IMR-90 (cell line): ENCODE data around the gene WSB2. TPM values are rescaled to one million over a fixed set of nuclear protein-coding genes. Genes with fewer than 3 reads are reported as not detected.

ENCODE experiments used
- ATAC-seq: fragments of 200-7000 bp; cut with Tn5 transposase; 2 replicates; pipeline ENCODE4 v1.9.1; 2020; ENCODE audit warnings: low read depth, mild to moderate bottlenecking, moderate library complexity
- BruUV-seq: library from RNA; stranded (reverse); fragments of 400-500 nt; replicated peaks from 2 replicates; lab custom pipeline; 2021; lab: Mats Ljungman, UMichigan
- CTCF ChIA-PET: fragments of 300-600 bp; formaldehyde crosslinking; extraction: SDS; loops from one replicate; lab custom pipeline; 2021; ENCODE audit warnings: antibody characterized with exemption; lab: Yijun Ruan, JAX
- POLR2A ChIA-PET: fragments of 300-600 bp; sonication (Branson Sonifier 250); formaldehyde crosslinking; loops from one replicate; lab custom pipeline; 2022; ENCODE audit warnings: antibody characterized with exemption; ENCODE audit not compliant: unreplicated experiment; lab: Charles Lee
- DNase-seq: peaks from one replicate; pipeline ENCODE4 v3.0.0; 2013
- H2AFZ ChIP-seq: replicated peaks from 2 replicates; pipeline ENCODE3; 2013; ENCODE audit warnings: low read length, mild to moderate bottlenecking; ENCODE audit not compliant: poor library complexity
- H2AK5ac ChIP-seq: 2 replicates; pipeline ENCODE4 v1.6.1; 2013; ENCODE audit warnings: low read depth, low read length, inconsistent platforms
- H2AK9ac ChIP-seq: replicated peaks from 2 replicates; pipeline ENCODE3; 2013; ENCODE audit warnings: mild to moderate bottlenecking, low read depth, low read length, moderate library complexity; ENCODE audit not compliant: poor library complexity
- H2BK120ac ChIP-seq: 2 replicates; pipeline ENCODE4 v1.6.1; 2013; ENCODE audit warnings: low read depth, low read length, inconsistent platforms
- H2BK15ac ChIP-seq: 3 replicates; pipeline ENCODE4 v1.6.1; 2013; ENCODE audit warnings: low read depth, low read length, inconsistent platforms
- H2BK20ac ChIP-seq: 2 replicates; pipeline ENCODE4 v1.6.1; 2013; ENCODE audit warnings: low read depth, mild to moderate bottlenecking, inconsistent platforms, low read length, moderate library complexity
- H2BK5ac ChIP-seq: 2 replicates; pipeline ENCODE4 v1.6.1; 2013; ENCODE audit warnings: mild to moderate bottlenecking, low read depth, low read length, inconsistent platforms; ENCODE audit not compliant: poor library complexity, severe bottlenecking
- H3K14ac ChIP-seq: replicated peaks from 2 replicates; pipeline ENCODE4 v1.6.1; 2013; ENCODE audit warnings: low read depth, low read length, inconsistent platforms
- H3K18ac ChIP-seq: 2 replicates; pipeline ENCODE4 v1.6.1; 2013; ENCODE audit warnings: low read depth, low read length, control low read depth
- H3K23ac ChIP-seq: 2 replicates; pipeline ENCODE4 v1.6.1; 2013; ENCODE audit warnings: low read depth, low read length, inconsistent platforms
- H3K27ac ChIP-seq: 2 replicates; pipeline ENCODE4 v1.5.1; 2013; ENCODE audit warnings: mild to moderate bottlenecking, control low read depth, low read length; ENCODE audit not compliant: insufficient read depth
- H3K27me3 ChIP-seq: 2 replicates; pipeline ENCODE4 v1.6.1; 2013; ENCODE audit warnings: low read length; ENCODE audit not compliant: control insufficient read depth, insufficient read depth
- H3K36me3 ChIP-seq: 2 replicates; pipeline ENCODE4 v1.6.1; 2013; ENCODE audit warnings: low read length, mixed read lengths; ENCODE audit not compliant: control insufficient read depth, insufficient read depth
- H3K4ac ChIP-seq: 2 replicates; pipeline ENCODE4 v1.6.1; 2013; ENCODE audit warnings: low read depth, low read length, inconsistent platforms
- H3K4me1 ChIP-seq: 2 replicates; pipeline ENCODE4 v1.6.1; 2013; ENCODE audit warnings: low read length, mixed read lengths; ENCODE audit not compliant: control insufficient read depth, insufficient read depth
- H3K4me2 ChIP-seq: 2 replicates; pipeline ENCODE4 v1.6.1; 2013; ENCODE audit warnings: low read depth, mild to moderate bottlenecking, control low read depth, low read length, moderate library complexity
- H3K4me3 ChIP-seq: 2 replicates; pipeline ENCODE4 v1.5.1; 2013; ENCODE audit warnings: low read depth, mild to moderate bottlenecking, control low read depth, low read length, moderate library complexity; ENCODE audit not compliant: insufficient read depth
- H3K56ac ChIP-seq: 2 replicates; pipeline ENCODE4 v1.6.1; 2013; ENCODE audit warnings: low read length, inconsistent platforms; ENCODE audit not compliant: insufficient read depth; ENCODE audit errors: extremely low read depth
- H3K79me1 ChIP-seq, 2 experiments: 2 replicates each; pipeline ENCODE4 v1.6.1; 2013; ENCODE audit warnings: low read length in 2 of 2, inconsistent platforms in 1 of 2, low read depth in 1 of 2
- H3K9ac ChIP-seq: 2 replicates; pipeline ENCODE4 v1.6.1; 2013; ENCODE audit warnings: low read depth, low read length, control low read depth
- H3K9me1 ChIP-seq: 2 replicates; pipeline ENCODE4 v1.6.1; 2013; ENCODE audit warnings: low read length, inconsistent platforms; ENCODE audit not compliant: insufficient read depth
- H3K9me3 ChIP-seq: 2 replicates; pipeline ENCODE4 v1.6.1; 2013; ENCODE audit warnings: low read length; ENCODE audit not compliant: control insufficient read depth, insufficient read depth
- H4K20me1 ChIP-seq: 2 replicates; pipeline ENCODE4 v1.6.1; 2013; ENCODE audit warnings: low read length, inconsistent platforms; ENCODE audit not compliant: insufficient read depth
- H4K5ac ChIP-seq: 2 replicates; pipeline ENCODE4 v1.6.1; 2013; ENCODE audit warnings: mild to moderate bottlenecking, low read depth, low read length, control low read depth
- H4K8ac ChIP-seq, 2 experiments: 2 replicates each; pipeline ENCODE4 v1.6.1; 2013; ENCODE audit warnings: low read depth in 2 of 2, low read length in 2 of 2, control low read depth in 1 of 2, inconsistent platforms in 1 of 2
- H4K91ac ChIP-seq: 2 replicates; pipeline ENCODE4 v1.6.1; 2013; ENCODE audit warnings: low read depth, low read length, inconsistent platforms; ENCODE audit not compliant: insufficient read depth
- BHLHE40 ChIP-seq: fragments of 150-350 bp; IDR thresholded peaks from 2 replicates; pipeline ENCODE4 v1.6.1; 2016; ENCODE audit warnings: mild to moderate bottlenecking, low read depth, low read length
- CEBPB ChIP-seq: IDR thresholded peaks from 2 replicates; pipeline ENCODE4 v1.6.1; 2012; ENCODE audit warnings: low read depth, low read length, improper control_type of control experiment
- CHD1 ChIP-seq: IDR thresholded peaks from 2 replicates; pipeline ENCODE4 v1.6.1; 2012; ENCODE audit warnings: low read depth, low read length, improper control_type of control experiment
- CTCF ChIP-seq: conservative IDR thresholded peaks from 2 replicates; pipeline ENCODE4 v1.5.1; 2012; ENCODE audit warnings: mild to moderate bottlenecking, low read depth, low read length, improper control_type of control experiment
- FOS ChIP-seq: fragments of 150-350 bp; IDR thresholded peaks from 2 replicates; pipeline ENCODE4 v1.6.1; 2016; ENCODE audit warnings: low read depth, low read length
- MAFK ChIP-seq: IDR thresholded peaks from 2 replicates; pipeline ENCODE4 v1.6.1; 2012; ENCODE audit warnings: low read depth, low read length, improper control_type of control experiment
- MAZ ChIP-seq: IDR thresholded peaks from 2 replicates; pipeline ENCODE4 v1.6.1; 2012; ENCODE audit warnings: low read depth, mild to moderate bottlenecking, low read length, improper control_type of control experiment, moderate library complexity, borderline replicate concordance
- MXI1 ChIP-seq: IDR thresholded peaks from 2 replicates; pipeline ENCODE4 v1.6.1; 2012; ENCODE audit warnings: low read depth, mild to moderate bottlenecking, low read length, moderate library complexity, borderline replicate concordance
- NFE2L2 ChIP-seq: fragments of 150-350 bp; IDR thresholded peaks from 2 replicates; pipeline ENCODE4 v1.6.1; 2016; ENCODE audit warnings: low read depth, mild to moderate bottlenecking, low read length
- POLR2A ChIP-seq: IDR thresholded peaks from 2 replicates; pipeline ENCODE4 v1.6.1; 2012; ENCODE audit warnings: mild to moderate bottlenecking, low read depth, low read length
- RAD21 ChIP-seq: IDR thresholded peaks from 2 replicates; pipeline ENCODE4 v1.6.1; 2012; ENCODE audit warnings: low read length, improper control_type of control experiment
- RCOR1 ChIP-seq: IDR thresholded peaks from 2 replicates; pipeline ENCODE4 v1.6.1; 2012; ENCODE audit warnings: mild to moderate bottlenecking, low read length, improper control_type of control experiment; ENCODE audit not compliant: insufficient replicate concordance
- RFX5 ChIP-seq: IDR thresholded peaks from 2 replicates; pipeline ENCODE4 v1.8.0; 2012; ENCODE audit warnings: low read depth, mild to moderate bottlenecking, low read length, moderate library complexity
- USF2 ChIP-seq: fragments of 150-350 bp; IDR thresholded peaks from 2 replicates; pipeline ENCODE4 v1.6.1; 2017; ENCODE audit warnings: mild to moderate bottlenecking, antibody characterized with exemption, low read length, low read depth
- WGBS, 2 experiments: methylation state at CpG; one replicate each; pipeline versions ENCODE4 v1.1.5 to v1.1.7; 2013; ENCODE audit warnings: missing lambda C conversion rate in 2 of 2; ENCODE audit not compliant: insufficient read length in 1 of 2; ENCODE audit errors: extremely low coverage in 2 of 2; 5-methylcytosine and 5-hydroxymethylcytosine counted together
- dilution Hi-C: fragments of 300-500 bp; cut with HindIII; formaldehyde crosslinking; loops from one replicate; pipeline ENCODE4 v1.14.3; 2018; ENCODE audit warnings: low sequenced_read_pairs; ENCODE audit not compliant: unreplicated experiment
- in situ Hi-C: fragments of 300-500 bp; cut with MboI; formaldehyde crosslinking; loops from 3 replicates; pipeline ENCODE4 v1.14.3; 2019; ENCODE audit warnings: low sequenced_read_pairs, inconsistent platforms, mixed read lengths
- intact Hi-C: fragments of 100-400 bp; cut with micrococcal nuclease; formaldehyde crosslinking; loops from 2 replicates; pipeline ENCODE4 v1.10.0; 2022
- polyA plus RNA-seq, 3 experiments: library from polyadenylated mRNA; depleted of rRNA; stranded (reverse); fragments of >200 nt; gene quantifications; 2 replicates each; pipeline ENCODE4 v1.2.3, GENCODE V29; 2012; ENCODE audit warnings: low replicate concordance in 1 of 3
- total RNA-seq: library from RNA; depleted of rRNA; stranded (reverse); fragments of >200 nt; gene quantifications from 2 replicates; pipeline ENCODE4 v1.2.3, GENCODE V29; 2012

WSB2 gene
- total and polyA plus RNA-seq, 2 of the 4 experiments (the other 2 are of a cell fraction): 92.8 to 180 TPM

- dilution Hi-C loops: no loop called here
- H3K4me3 ChIP-seq: no peak overlapping the region
- POLR2A ChIA-PET: interaction anchor here (0.6 kb wide), 2 partner anchors 48 to 1861 kb away, joined by 4 read pairs; no protein-coding TSS in a partner anchor
- no peak for TF ChIP-seq CHD1
- no peak for TF ChIP-seq BHLHE40
- no peak for TF ChIP-seq POLR2A
- TF ChIP-seq RFX5: no peak
- no peak for TF ChIP-seq RCOR1
- TF ChIP-seq RAD21: no peak
- TF ChIP-seq MXI1: no peak
- TF ChIP-seq USF2: no peak
- TF ChIP-seq CEBPB: peak; percentile 97
- TF ChIP-seq MAZ: no peak
- TF ChIP-seq CTCF: no peak
- 0 out of 2 replicates have a peak, but pooled peaks have one; percentile 42 for TF ChIP-seq MAFK
- TF ChIP-seq NFE2L2: peak; percentile 78; the same call in 1 of the 2 replicates
- TF ChIP-seq FOS: no peak
Observed at GRCh38 chr12:118063576-118064391, 2.8 kb upstream of the WSB2 start.

More at GRCh38 chr12:118063576-118064391, 2.8 kb upstream of the WSB2 start:
- no CpG with 5 or more reads among the region's 4 CpGs for WGBS, 2 experiments
- peak overlapping the region; percentile 6 for H2BK120ac ChIP-seq
- no TSS peak for BruUV-seq
- H3K4ac ChIP-seq: peak overlapping the region; percentile 33; the same call in 1 of the 2 replicates
- in situ Hi-C loops: no loop called here
- H3K9me1 ChIP-seq: no peaks in the 10 kb centered on the region
- H3K9ac ChIP-seq: no peak overlapping the region
- no peak overlapping the region; the same call in 1 of the 2 replicates for H4K5ac ChIP-seq
- no peak overlapping the region for H2BK5ac ChIP-seq
- H2AK9ac ChIP-seq: no peak overlapping the region
- no peak overlapping the region for H3K56ac ChIP-seq
- H4K20me1 ChIP-seq: no peaks in the 10 kb centered on the region
- peak overlapping the region; percentile 14; the same call in 1 of the 2 replicates for H4K91ac ChIP-seq
- CTCF ChIA-PET: interaction anchor here (0.6 to 1.2 kb wide), 5 partner anchors 9 to 72 kb away, joined by 3 to 4 read pairs (median 3); no protein-coding TSS in a partner anchor
- H2BK15ac ChIP-seq: no peak overlapping the region
- H2AK5ac ChIP-seq: 0 out of 2 replicates have a peak overlapping the region, but pooled peaks have one; percentile 22
- 0 out of 2 replicates have a peak overlapping the region, but pooled peaks have one; percentile 21 for H2BK20ac ChIP-seq
- H3K14ac ChIP-seq: 0 out of 2 replicates have a peak overlapping the region, but pooled peaks have one; percentile 29
- peaks cover 0 to 39% of the 10 kb centered on the region in 2 experiments; a peak in 3 of 4 replicates for H3K79me1 ChIP-seq
- H3K27ac ChIP-seq: no peak overlapping the region; the same call in 1 of the 2 replicates
- H3K4me2 ChIP-seq: peak overlapping the region; percentile 44; the same call in 1 of the 2 replicates
- peak; percentile 52 for DNase-seq
- intact Hi-C loops: loop anchor here (5.0 kb wide), 2 partner anchors 74 to 314 kb away; partner anchors contain the start of genes PEBP1 and SUDS3
- H3K23ac ChIP-seq: peak overlapping the region; percentile 22; the same call in 1 of the 2 replicates
- no peaks in the 10 kb centered on the region for H3K36me3 ChIP-seq
- H2AFZ ChIP-seq: no peak overlapping the region
- peak overlapping the region in 1 of 2 experiments; percentile 31; a peak in 1 of 4 replicates for H4K8ac ChIP-seq
- H3K9me3 ChIP-seq: no peaks in the 10 kb centered on the region
- H3K27me3 ChIP-seq: no peaks in the 10 kb centered on the region
- no peak for ATAC-seq
- H3K4me1 ChIP-seq: peaks cover 7% of the 10 kb centered on the region
- no peak overlapping the region for H3K18ac ChIP-seq
